ENCODE measurements around the gene ADTRP.

Gene ADTRP

DNA sequence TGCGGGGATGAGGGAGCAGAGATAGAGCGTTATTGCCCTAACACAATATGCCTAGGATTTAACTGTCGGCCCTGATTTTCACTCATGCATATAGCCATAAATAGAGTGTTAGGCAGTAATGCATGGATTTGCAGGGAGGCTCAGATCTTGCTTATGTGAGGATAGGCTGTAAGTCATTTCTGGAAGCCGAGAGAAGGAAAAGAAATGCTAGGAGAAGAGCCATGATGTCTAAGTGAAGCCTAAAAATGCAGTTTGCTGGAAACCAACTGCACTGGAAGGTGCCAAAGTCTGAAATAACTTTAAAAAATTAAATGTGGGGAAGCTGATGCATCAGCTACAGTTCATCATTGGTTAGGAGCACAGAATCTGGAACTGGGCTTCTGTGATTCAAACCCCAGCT is 54.3 kb downstream of the ADTRP start:
- TF ChIP-seq CSRNP3 (CRISPR knock-in tag; IDR thresholded peaks at IDR 0.05) (no peak), ZFP3 (CRISPR knock-in tag; IDR thresholded peaks at IDR 0.05) (no peak), TCF4 (CRISPR knock-in tag; IDR thresholded peaks at IDR 0.05; ENCODE audit: borderline replicate concordance) (no peak), TOX (CRISPR knock-in tag; IDR thresholded peaks at IDR 0.05; ENCODE audit: borderline replicate concordance) (no peak), CSDC2 (CRISPR knock-in tag; IDR thresholded peaks at IDR 0.05) (no peak), PATZ1 (CRISPR knock-in tag; IDR thresholded peaks at IDR 0.05; ENCODE audit: borderline replicate concordance) (no peak), SNAI2 (CRISPR knock-in tag; IDR thresholded peaks at IDR 0.05) (no peak), ESRRG (CRISPR knock-in tag; IDR thresholded peaks at IDR 0.05) (no peak), GLIS3 (CRISPR knock-in tag; IDR thresholded peaks at IDR 0.05) (no peak), ZC3H10 (CRISPR knock-in tag; IDR thresholded peaks at IDR 0.05) (no peak), CREB5 (CRISPR knock-in tag; IDR thresholded peaks at IDR 0.05; ENCODE audit: low read depth) (no peak), BACH2 (CRISPR knock-in tag; IDR thresholded peaks at IDR 0.05; ENCODE audit: borderline replicate concordance) (no peak), RARB (CRISPR knock-in tag; IDR thresholded peaks at IDR 0.05) (no peak), ZNF565 (CRISPR knock-in tag; conservative IDR thresholded peaks at IDR 0.05; ENCODE audit: low read depth) (no peak), ISL1 (CRISPR knock-in tag; IDR thresholded peaks at IDR 0.05) (no peak), OSR1 (CRISPR knock-in tag; IDR thresholded peaks at IDR 0.05) (no peak)
- TF ChIP-seq, protein P1, sequence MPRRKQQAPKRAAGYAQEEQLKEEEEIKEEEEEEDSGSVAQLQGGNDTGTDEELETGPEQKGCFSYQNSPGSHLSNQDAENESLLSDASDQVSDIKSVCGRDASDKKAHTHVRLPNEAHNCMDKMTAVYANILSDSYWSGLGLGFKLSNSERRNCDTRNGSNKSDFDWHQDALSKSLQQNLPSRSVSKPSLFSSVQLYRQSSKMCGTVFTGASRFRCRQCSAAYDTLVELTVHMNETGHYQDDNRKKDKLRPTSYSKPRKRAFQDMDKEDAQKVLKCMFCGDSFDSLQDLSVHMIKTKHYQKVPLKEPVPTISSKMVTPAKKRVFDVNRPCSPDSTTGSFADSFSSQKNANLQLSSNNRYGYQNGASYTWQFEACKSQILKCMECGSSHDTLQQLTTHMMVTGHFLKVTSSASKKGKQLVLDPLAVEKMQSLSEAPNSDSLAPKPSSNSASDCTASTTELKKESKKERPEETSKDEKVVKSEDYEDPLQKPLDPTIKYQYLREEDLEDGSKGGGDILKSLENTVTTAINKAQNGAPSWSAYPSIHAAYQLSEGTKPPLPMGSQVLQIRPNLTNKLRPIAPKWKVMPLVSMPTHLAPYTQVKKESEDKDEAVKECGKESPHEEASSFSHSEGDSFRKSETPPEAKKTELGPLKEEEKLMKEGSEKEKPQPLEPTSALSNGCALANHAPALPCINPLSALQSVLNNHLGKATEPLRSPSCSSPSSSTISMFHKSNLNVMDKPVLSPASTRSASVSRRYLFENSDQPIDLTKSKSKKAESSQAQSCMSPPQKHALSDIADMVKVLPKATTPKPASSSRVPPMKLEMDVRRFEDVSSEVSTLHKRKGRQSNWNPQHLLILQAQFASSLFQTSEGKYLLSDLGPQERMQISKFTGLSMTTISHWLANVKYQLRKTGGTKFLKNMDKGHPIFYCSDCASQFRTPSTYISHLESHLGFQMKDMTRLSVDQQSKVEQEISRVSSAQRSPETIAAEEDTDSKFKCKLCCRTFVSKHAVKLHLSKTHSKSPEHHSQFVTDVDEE (CRISPR knock-in tag; IDR thresholded peaks at IDR 0.05): no peak
- no peak for ATAC-seq

- no peak for ATAC-seq
- no peak for TF ChIP-seq CSRNP3 (CRISPR knock-in tag; IDR thresholded peaks at IDR 0.05)
- no peak for TF ChIP-seq ESRRG (CRISPR knock-in tag; IDR thresholded peaks at IDR 0.05)
- no peak for TF ChIP-seq CSDC2 (CRISPR knock-in tag; IDR thresholded peaks at IDR 0.05)
- no peak for TF ChIP-seq CREB5 (CRISPR knock-in tag; IDR thresholded peaks at IDR 0.05; ENCODE audit: low read depth)
- TF ChIP-seq ZFP30 (CRISPR knock-in tag; IDR thresholded peaks at IDR 0.05): no peak
- TF ChIP-seq ARNTL (CRISPR knock-in tag; IDR thresholded peaks at IDR 0.05; ENCODE audit: borderline replicate concordance, low read depth): no peak
- TF ChIP-seq SNAI2 (CRISPR knock-in tag; IDR thresholded peaks at IDR 0.05): no peak
- no peak for TF ChIP-seq ZNF70 (CRISPR knock-in tag; IDR thresholded peaks at IDR 0.05)
- TF ChIP-seq TOX (CRISPR knock-in tag; IDR thresholded peaks at IDR 0.05; ENCODE audit: borderline replicate concordance): no peak
- no peak for TF ChIP-seq PATZ1 (CRISPR knock-in tag; IDR thresholded peaks at IDR 0.05; ENCODE audit: borderline replicate concordance)
- TF ChIP-seq RARB (CRISPR knock-in tag; IDR thresholded peaks at IDR 0.05): no peak
- TF ChIP-seq ZFP3 (CRISPR knock-in tag; IDR thresholded peaks at IDR 0.05): no peak
- no peak for TF ChIP-seq BACH2 (CRISPR knock-in tag; IDR thresholded peaks at IDR 0.05; ENCODE audit: borderline replicate concordance)
- no peak for TF ChIP-seq ZNF8 (CRISPR knock-in tag; IDR thresholded peaks at IDR 0.05)
- no peak for TF ChIP-seq OSR1 (CRISPR knock-in tag; IDR thresholded peaks at IDR 0.05)
- TF ChIP-seq PPARA (CRISPR knock-in tag; IDR thresholded peaks at IDR 0.05; ENCODE audit: borderline replicate concordance): no peak
Measured at GRCh38 chr6:11722805-11723631, 55.6 kb downstream of the ADTRP start.

All from SK-N-SH treated with all-trans-retinoic acid at 6 μM for 48 hours (cell line).